Astrocyte (in vitro differentiated cells and primary cell): Measurements from ENCODE around the gene HOGA1. TPM values are rescaled to one million over a fixed set of nuclear protein-coding genes. Genes with fewer than 3 reads are reported as not detected.
A peak's percentile ranks its signal among the peaks of the same experiment; 100 is the strongest.

ENCODE experiments used
- DNase-seq: peaks from one replicate; pipeline ENCODE4 v3.0.0-alpha.2; 2010; ENCODE audit warnings: low read depth
- FAIRE-seq: peaks from 2 replicates; lab custom pipeline; 2011; peaks lifted over from hg19 to GRCh38; lab: Jason Lieb, UNC
- H2AFZ ChIP-seq: 2 replicates; pipeline ENCODE4 v1.6.0; 2012; ENCODE audit warnings: low read depth, low read length, inconsistent platforms
- H3K27ac ChIP-seq: 2 replicates; pipeline ENCODE4 v1.5.1; 2011; ENCODE audit warnings: low read depth, low read length, inconsistent platforms
- H3K27me3 ChIP-seq: 2 replicates; pipeline ENCODE4 v1.6.0; 2011; ENCODE audit warnings: low read length, inconsistent platforms; ENCODE audit not compliant: insufficient read depth
- H3K36me3 ChIP-seq: 2 replicates; pipeline ENCODE4 v1.5.1; 2011; ENCODE audit warnings: low read length, inconsistent platforms; ENCODE audit not compliant: insufficient read depth
- H3K4me1 ChIP-seq: 2 replicates; pipeline ENCODE4 v1.5.1; 2011; ENCODE audit warnings: low read length, inconsistent platforms; ENCODE audit not compliant: insufficient read depth
- H3K4me2 ChIP-seq: 2 replicates; pipeline ENCODE4 v1.6.0; 2012; ENCODE audit warnings: low read length, inconsistent platforms
- H3K4me3 ChIP-seq: 2 replicates; pipeline ENCODE4 v1.5.1; 2011; ENCODE audit warnings: low read depth, mild to moderate bottlenecking, low read length, inconsistent platforms; ENCODE audit not compliant: insufficient read depth
- H3K79me2 ChIP-seq: 2 replicates; pipeline ENCODE4 v1.6.0; 2012; ENCODE audit warnings: mild to moderate bottlenecking, low read length, inconsistent platforms; ENCODE audit not compliant: insufficient read depth
- H3K9ac ChIP-seq: 2 replicates; pipeline ENCODE4 v1.6.0; 2012; ENCODE audit warnings: mild to moderate bottlenecking, low read length, inconsistent platforms
- H3K9me3 ChIP-seq: 2 replicates; pipeline ENCODE4 v1.5.1; 2012; ENCODE audit warnings: low read depth, mild to moderate bottlenecking, low read length, inconsistent platforms; ENCODE audit not compliant: insufficient read depth
- H4K20me1 ChIP-seq: 2 replicates; pipeline ENCODE4 v1.6.0; 2012; ENCODE audit warnings: low read length, inconsistent platforms; ENCODE audit not compliant: insufficient read depth
- H3K27ac Mint-ChIP-seq: one replicate; pipeline ENCODE4 v1.8.0; 2021; ENCODE audit warnings: mild to moderate bottlenecking, mixed read lengths; ENCODE audit not compliant: unreplicated experiment
- H3K27me3 Mint-ChIP-seq: one replicate; pipeline ENCODE4 v1.8.0; 2021; ENCODE audit warnings: low read depth, mixed read lengths; ENCODE audit not compliant: unreplicated experiment
- H3K36me3 Mint-ChIP-seq: one replicate; pipeline ENCODE4 v1.8.0; 2021; ENCODE audit warnings: low read depth, mixed read lengths; ENCODE audit not compliant: unreplicated experiment
- H3K4me1 Mint-ChIP-seq: one replicate; pipeline ENCODE4 v1.8.0; 2021; ENCODE audit warnings: low read depth, mixed read lengths; ENCODE audit not compliant: unreplicated experiment
- H3K4me3 Mint-ChIP-seq: one replicate; pipeline ENCODE4 v1.8.0; 2021; ENCODE audit warnings: mild to moderate bottlenecking, moderate library complexity, mixed read lengths; ENCODE audit not compliant: unreplicated experiment
- H3K9me3 Mint-ChIP-seq: one replicate; pipeline ENCODE4 v1.8.0; 2021; ENCODE audit warnings: mild to moderate bottlenecking, mixed read lengths; ENCODE audit not compliant: unreplicated experiment
- EZH2 ChIP-seq: IDR thresholded peaks from 2 replicates; pipeline ENCODE4 v1.6.1; 2012; ENCODE audit warnings: mild to moderate bottlenecking, low read length, inconsistent platforms; ENCODE audit not compliant: insufficient read depth
- total RNA-seq: library from RNA; stranded (reverse); gene quantifications from 2 replicates; pipeline ENCODE4 v1.2.1, GENCODE V29; 2021
- TF ChIP-seq, protein P1 (sequence below): IDR thresholded peaks from 2 replicates; pipeline ENCODE4 v1.5.1; 2011; ENCODE audit warnings: low read depth, mild to moderate bottlenecking, inconsistent platforms, low read length, moderate library complexity; ENCODE audit not compliant: insufficient read depth

Gene HOGA1
- total RNA-seq, 1 donor from 2014 or later, result 0.23 TPM

DNA sequence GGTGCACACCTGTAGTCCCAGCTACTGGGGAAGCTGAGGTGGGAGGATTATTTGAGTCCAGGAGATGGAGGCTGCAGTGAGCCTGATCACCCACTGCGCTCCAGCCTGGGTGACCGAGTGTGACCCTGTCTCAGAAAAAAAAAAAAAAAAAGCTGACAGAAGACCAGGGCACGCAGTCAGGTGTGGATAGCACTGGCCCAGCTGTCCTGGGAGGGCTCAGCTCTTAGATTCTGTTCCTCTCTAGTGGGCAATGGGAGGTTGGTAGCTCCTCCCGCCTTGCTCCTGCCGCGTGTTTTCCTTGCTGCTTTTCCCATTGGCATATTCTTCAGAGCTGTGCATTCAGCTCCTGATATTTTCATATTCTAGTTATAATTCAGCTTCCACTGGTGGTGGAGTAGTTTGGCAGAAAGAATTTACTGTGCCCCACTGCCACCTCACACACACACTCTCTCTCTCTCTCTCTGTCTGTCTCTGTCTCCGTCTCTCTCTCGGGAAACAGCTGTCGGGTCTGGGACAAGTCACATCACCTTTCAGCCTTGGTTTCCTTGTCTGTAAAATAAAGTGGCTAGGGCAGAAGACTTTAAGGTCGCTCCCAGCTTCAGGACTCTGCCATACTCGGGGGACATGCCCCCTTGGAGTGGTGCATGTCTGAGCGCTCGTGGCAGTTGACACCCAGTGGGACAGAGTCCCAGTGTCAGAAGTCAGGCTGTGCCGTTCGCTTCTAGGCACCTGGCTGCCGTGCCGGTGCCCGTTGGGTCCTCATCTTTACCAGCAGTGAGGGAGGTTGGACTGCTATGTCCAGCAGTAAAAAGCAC is 37.5 kb upstream of the HOGA1 start:
- no peak overlapping the region for H3K4me2 ChIP-seq
- Mint-ChIP-seq H3K4me3 (peak overlapping the region; percentile 34), H3K9me3 (no peaks in the 10 kb centered on the region), H3K4me1 (peaks cover 74% of the 10 kb centered on the region), H3K36me3 (peaks cover 7% of the 10 kb centered on the region), H3K27me3 (no peaks in the 10 kb centered on the region), H3K27ac (peak overlapping the region; percentile 78)
- H4K20me1 ChIP-seq, result peaks cover 6% of the 10 kb centered on the region
- TF ChIP-seq, protein P1, sequence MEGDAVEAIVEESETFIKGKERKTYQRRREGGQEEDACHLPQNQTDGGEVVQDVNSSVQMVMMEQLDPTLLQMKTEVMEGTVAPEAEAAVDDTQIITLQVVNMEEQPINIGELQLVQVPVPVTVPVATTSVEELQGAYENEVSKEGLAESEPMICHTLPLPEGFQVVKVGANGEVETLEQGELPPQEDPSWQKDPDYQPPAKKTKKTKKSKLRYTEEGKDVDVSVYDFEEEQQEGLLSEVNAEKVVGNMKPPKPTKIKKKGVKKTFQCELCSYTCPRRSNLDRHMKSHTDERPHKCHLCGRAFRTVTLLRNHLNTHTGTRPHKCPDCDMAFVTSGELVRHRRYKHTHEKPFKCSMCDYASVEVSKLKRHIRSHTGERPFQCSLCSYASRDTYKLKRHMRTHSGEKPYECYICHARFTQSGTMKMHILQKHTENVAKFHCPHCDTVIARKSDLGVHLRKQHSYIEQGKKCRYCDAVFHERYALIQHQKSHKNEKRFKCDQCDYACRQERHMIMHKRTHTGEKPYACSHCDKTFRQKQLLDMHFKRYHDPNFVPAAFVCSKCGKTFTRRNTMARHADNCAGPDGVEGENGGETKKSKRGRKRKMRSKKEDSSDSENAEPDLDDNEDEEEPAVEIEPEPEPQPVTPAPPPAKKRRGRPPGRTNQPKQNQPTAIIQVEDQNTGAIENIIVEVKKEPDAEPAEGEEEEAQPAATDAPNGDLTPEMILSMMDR, result no peak
- no peak for TF ChIP-seq EZH2
- no peak overlapping the region for H2AFZ ChIP-seq
- peaks cover 36% of the 10 kb centered on the region for H3K4me1 ChIP-seq
- no peak overlapping the region for H3K27ac ChIP-seq
- no peak for FAIRE-seq
- H3K9ac ChIP-seq, result no peak overlapping the region
- no peaks in the 10 kb centered on the region for H3K9me3 ChIP-seq
- DNase-seq, result no peak
- no peaks in the 10 kb centered on the region for H3K36me3 ChIP-seq
- H3K27me3 ChIP-seq, result no peaks in the 10 kb centered on the region
- no peak overlapping the region for H3K4me3 ChIP-seq
- peaks cover 47% of the 10 kb centered on the region for H3K79me2 ChIP-seq

DNA sequence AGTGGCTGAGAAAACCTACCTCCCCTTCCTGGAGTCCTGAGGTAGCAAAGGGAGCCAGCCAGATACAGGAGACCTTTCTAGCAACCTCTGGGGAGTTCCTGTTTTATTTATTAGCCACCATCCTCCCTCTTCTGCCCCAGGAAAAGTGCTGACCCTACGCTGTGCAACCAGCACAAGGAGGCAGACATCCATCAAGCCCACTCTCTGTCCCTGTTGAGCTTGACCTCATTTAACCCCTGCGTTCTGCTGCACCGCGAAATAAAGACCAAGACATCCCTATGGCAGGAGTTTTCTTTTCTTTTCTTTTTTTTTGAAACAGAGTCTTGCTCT is 37.0 kb upstream of the HOGA1 start:
- Histone ChIP-seq H3K4me2 (no peak overlapping the region), H3K9me3 (no peaks in the 10 kb centered on the region), H3K79me2 (peaks cover 47% of the 10 kb centered on the region), H3K36me3 (no peaks in the 10 kb centered on the region), H3K27me3 (no peaks in the 10 kb centered on the region), H3K9ac (no peak overlapping the region), H3K27ac (no peak overlapping the region), H3K4me1 (peaks cover 30% of the 10 kb centered on the region), H2AFZ (no peak overlapping the region), H3K4me3 (no peak overlapping the region), H4K20me1 (peaks cover 6% of the 10 kb centered on the region)
- Mint-ChIP-seq H3K9me3 (no peaks in the 10 kb centered on the region), H3K36me3 (peaks cover 7% of the 10 kb centered on the region), H3K4me1 (peaks cover 69% of the 10 kb centered on the region), H3K27me3 (no peaks in the 10 kb centered on the region), H3K4me3 (no peak overlapping the region), H3K27ac (no peak overlapping the region)
- TF ChIP-seq, protein P1, result no peak
- TF ChIP-seq EZH2, result no peak
- FAIRE-seq, result no peak
- no peak for DNase-seq

DNA sequence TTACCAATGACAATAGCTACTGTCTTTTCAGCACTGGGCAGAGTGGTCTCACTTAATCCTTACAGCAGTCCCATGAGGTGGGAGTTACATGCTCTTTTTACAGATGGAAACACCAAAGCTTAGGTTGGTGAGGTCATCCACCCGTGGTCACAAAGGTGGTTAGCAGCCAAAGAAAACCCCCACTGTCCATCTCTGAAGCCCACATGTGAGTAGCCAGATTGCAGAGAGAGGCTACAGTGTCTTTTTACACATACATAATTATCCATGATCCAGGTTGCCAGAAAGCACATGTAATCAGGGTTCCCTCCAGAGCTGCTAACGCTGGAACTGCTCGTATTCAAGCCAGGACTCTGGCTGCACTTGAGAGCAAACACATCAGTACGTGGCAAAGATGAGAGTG is 36.2 kb upstream of the HOGA1 start:
- peak; percentile 5 for FAIRE-seq
- peaks cover 23% of the 10 kb centered on the region for H3K4me1 ChIP-seq

More for the DNA sequence above, 36.2 kb upstream of the HOGA1 start:
- no peaks in the 10 kb centered on the region for H3K9me3 Mint-ChIP-seq
- no peak overlapping the region for H3K4me3 Mint-ChIP-seq
- no peak for TF ChIP-seq EZH2
- TF ChIP-seq, protein P1, result no peak
- Histone ChIP-seq H3K79me2 (peaks cover 52% of the 10 kb centered on the region), H3K27ac (no peak overlapping the region), H3K9me3 (no peaks in the 10 kb centered on the region), H3K27me3 (no peaks in the 10 kb centered on the region), H4K20me1 (peaks cover 6% of the 10 kb centered on the region), H2AFZ (no peak overlapping the region), H3K36me3 (no peaks in the 10 kb centered on the region), H3K4me2 (peak overlapping the region; percentile 17), H3K4me3 (no peak overlapping the region), H3K9ac (no peak overlapping the region)
- peak; percentile 45 for DNase-seq
- peaks cover 64% of the 10 kb centered on the region for H3K4me1 Mint-ChIP-seq
- H3K27me3 Mint-ChIP-seq, result no peaks in the 10 kb centered on the region
- peak overlapping the region; percentile 91 for H3K27ac Mint-ChIP-seq
- H3K36me3 Mint-ChIP-seq, result peaks cover 7% of the 10 kb centered on the region
